Measurements from ENCODE around the gene HAX1. TPM values are rescaled to one million over a fixed set of nuclear protein-coding genes. Genes with fewer than 3 reads are reported as not detected.

HAX1 gene
- total RNA-seq, 3 donors from 2014 or later (not counting 1 experiment from before 2014, with no cell fraction given): 36.5 to 52.8 (median 40.0) TPM

DNA sequence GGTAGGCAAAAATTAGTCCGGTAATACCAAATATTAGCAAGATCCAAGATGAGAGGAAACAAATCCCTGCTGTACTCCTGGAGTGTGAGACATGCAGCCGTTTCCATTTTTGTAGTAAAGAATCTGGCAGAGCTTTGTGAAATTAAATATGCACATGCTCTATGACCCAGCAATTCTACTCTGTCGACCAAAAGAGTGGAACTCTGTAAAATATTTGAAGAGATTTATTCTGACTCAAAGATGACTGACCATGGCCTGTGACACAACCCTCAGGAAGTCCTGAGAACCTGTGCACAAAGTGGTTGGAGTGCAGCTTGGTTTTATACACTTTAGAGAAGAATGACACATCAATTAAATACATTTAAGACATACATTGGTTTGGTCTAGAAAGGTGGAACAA, 16.2 kb downstream of the HAX1 start:
- 71% methylated on average over 3 of the region's 3 CpGs for WGBS (ENCODE audit: insufficient coverage)
- ATAC-seq (no peak), DNase-seq (no peak)
- TF ChIP-seq, protein P1, sequence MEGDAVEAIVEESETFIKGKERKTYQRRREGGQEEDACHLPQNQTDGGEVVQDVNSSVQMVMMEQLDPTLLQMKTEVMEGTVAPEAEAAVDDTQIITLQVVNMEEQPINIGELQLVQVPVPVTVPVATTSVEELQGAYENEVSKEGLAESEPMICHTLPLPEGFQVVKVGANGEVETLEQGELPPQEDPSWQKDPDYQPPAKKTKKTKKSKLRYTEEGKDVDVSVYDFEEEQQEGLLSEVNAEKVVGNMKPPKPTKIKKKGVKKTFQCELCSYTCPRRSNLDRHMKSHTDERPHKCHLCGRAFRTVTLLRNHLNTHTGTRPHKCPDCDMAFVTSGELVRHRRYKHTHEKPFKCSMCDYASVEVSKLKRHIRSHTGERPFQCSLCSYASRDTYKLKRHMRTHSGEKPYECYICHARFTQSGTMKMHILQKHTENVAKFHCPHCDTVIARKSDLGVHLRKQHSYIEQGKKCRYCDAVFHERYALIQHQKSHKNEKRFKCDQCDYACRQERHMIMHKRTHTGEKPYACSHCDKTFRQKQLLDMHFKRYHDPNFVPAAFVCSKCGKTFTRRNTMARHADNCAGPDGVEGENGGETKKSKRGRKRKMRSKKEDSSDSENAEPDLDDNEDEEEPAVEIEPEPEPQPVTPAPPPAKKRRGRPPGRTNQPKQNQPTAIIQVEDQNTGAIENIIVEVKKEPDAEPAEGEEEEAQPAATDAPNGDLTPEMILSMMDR (IDR thresholded peaks at IDR 0.05): no peak
- Histone ChIP-seq H3K27me3 (ENCODE audit: control insufficient read depth, insufficient read depth, low read length) (no peaks in the 10 kb centered on the region), H3K36me3 (ENCODE audit: control insufficient read depth, insufficient read depth, low read length) (no peaks in the 10 kb centered on the region), H3K4me1 (ENCODE audit: control insufficient read depth, insufficient read depth, low read length) (no peaks in the 10 kb centered on the region), H3K27ac (ENCODE audit: low read length) (no peak overlapping the region), H3K4me3 (ENCODE audit: low read length) (no peak overlapping the region), H3K9me3 (ENCODE audit: control insufficient read depth, insufficient read depth, low read length) (no peaks in the 10 kb centered on the region)
- H3K36me3 Mint-ChIP-seq: no peaks in the 10 kb centered on the region
- no peaks in the 10 kb centered on the region for H3K4me1 Mint-ChIP-seq
- intact Hi-C loops (cut with micrococcal nuclease): no loop called here
- no peak overlapping the region for H3K4me3 Mint-ChIP-seq
- H3K27me3 Mint-ChIP-seq (ENCODE audit: low read depth in 2 of 2): peaks cover 10 to 12% of the 10 kb centered on the region in 2 donors
- peaks cover 0 to 3% of the 10 kb centered on the region in 2 donors for H3K9me3 Mint-ChIP-seq
- no peak overlapping the region for H3K27ac Mint-ChIP-seq

DNA sequence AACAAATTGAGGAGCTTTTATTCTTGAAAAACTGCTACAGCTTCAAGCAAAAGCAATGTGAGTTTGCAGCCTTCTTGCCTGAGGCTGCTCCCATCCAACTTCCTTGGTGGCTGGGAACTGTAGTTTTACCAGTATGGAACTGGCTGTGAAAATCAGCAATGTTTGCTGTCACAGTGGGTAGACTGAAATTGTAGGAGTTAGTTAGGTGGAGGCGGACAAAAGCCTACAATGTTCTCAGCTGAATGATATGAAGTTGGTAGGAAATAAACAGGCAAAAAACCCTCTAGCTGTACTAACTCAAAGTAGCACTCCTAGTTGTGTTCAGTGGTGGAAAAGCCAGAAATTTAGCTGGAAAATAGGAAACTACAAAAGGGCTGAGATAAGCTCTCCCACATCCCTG, 18.5 kb downstream of the HAX1 start:
- ATAC-seq (no peak), DNase-seq (no peak)
- no peak overlapping the region for H3K4me3 ChIP-seq (ENCODE audit: low read length)
- Mint-ChIP-seq H3K4me3 (no peak overlapping the region), H3K36me3 (no peaks in the 10 kb centered on the region), H3K27me3 (ENCODE audit: low read depth in 2 of 2) (peaks cover 12% of the 10 kb centered on the region in 2 donors), H3K4me1 (no peaks in the 10 kb centered on the region), H3K27ac (no peak overlapping the region), H3K9me3 (peaks cover 0 to 8% of the 10 kb centered on the region in 2 donors)
- intact Hi-C loops (cut with micrococcal nuclease): no loop called here
- no peaks in the 10 kb centered on the region for H3K36me3 ChIP-seq (ENCODE audit: control insufficient read depth, insufficient read depth, low read length)
- peaks cover 11% of the 10 kb centered on the region for H3K9me3 ChIP-seq (ENCODE audit: control insufficient read depth, insufficient read depth, low read length)
- no peak overlapping the region for H3K27ac ChIP-seq (ENCODE audit: low read length)
- 75% methylated on average over 1 of the region's 1 CpG for whole genome bisulfite sequencing (ENCODE audit: insufficient coverage)
- no peaks in the 10 kb centered on the region for H3K4me1 ChIP-seq (ENCODE audit: control insufficient read depth, insufficient read depth, low read length)
- H3K27me3 ChIP-seq (ENCODE audit: control insufficient read depth, insufficient read depth, low read length): no peaks in the 10 kb centered on the region
- TF ChIP-seq, protein P1 (IDR thresholded peaks at IDR 0.05): no peak

DNA sequence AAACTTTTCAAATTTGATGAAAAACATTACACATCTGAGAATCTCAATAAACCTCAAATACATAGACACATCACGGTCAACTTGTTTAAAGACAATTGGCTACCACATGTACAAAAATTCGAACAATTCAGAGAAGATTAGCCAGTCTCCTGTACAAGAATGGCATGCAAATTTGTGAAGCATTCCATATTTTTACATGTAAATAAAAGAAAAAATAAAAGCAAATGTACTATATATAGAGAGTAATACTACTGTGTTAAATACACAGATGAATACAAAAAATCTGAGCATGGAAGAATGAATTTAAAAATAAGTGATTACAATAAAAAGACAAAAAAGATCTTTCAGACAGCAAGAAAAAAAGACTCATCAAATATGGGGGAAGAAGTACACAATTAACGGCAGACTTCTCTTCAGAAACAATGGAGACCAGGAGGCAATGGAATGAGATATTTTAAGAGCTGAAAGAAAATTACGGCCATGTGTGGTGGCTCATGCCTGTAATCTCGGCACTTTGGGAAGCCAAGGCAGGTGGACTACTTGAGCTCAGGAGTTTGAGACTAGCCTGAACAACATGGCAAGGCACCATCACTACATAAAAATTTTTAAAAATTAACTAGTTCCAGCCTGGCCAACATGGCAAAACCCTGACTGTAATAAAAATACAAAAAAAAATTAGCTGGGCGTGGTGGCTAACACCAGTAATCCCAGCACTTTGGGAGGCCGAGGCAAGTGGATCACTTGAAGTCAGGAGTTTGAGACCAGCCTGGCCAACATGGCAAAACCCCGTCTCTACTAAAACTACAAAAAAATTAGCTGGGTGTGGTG, 23.2 kb downstream of the HAX1 start:
- Mint-ChIP-seq H3K4me1 (no peaks in the 10 kb centered on the region), H3K36me3 (no peaks in the 10 kb centered on the region), H3K27ac (no peak overlapping the region), H3K9me3 (peaks cover 0 to 8% of the 10 kb centered on the region in 2 donors), H3K27me3 (ENCODE audit: low read depth in 2 of 2) (peaks cover 13 to 19% of the 10 kb centered on the region in 2 donors), H3K4me3 (no peak overlapping the region)
- Histone ChIP-seq H3K4me3 (ENCODE audit: low read length) (no peak overlapping the region), H3K9me3 (ENCODE audit: control insufficient read depth, insufficient read depth, low read length) (peaks cover 12% of the 10 kb centered on the region), H3K36me3 (ENCODE audit: control insufficient read depth, insufficient read depth, low read length) (no peaks in the 10 kb centered on the region), H3K27me3 (ENCODE audit: control insufficient read depth, insufficient read depth, low read length) (no peaks in the 10 kb centered on the region), H3K27ac (ENCODE audit: low read length) (no peak overlapping the region), H3K4me1 (ENCODE audit: control insufficient read depth, insufficient read depth, low read length) (no peaks in the 10 kb centered on the region)
- intact Hi-C loops (cut with micrococcal nuclease): no loop called here
- TF ChIP-seq, protein P1 (IDR thresholded peaks at IDR 0.05): no peak
- 83% methylated on average over 8 of the region's 8 CpGs for WGBS (ENCODE audit: insufficient coverage)
- DNase-seq (no peak), ATAC-seq (no peak)
